NK-92 (cell line): ENCODE results near the gene SHROOM3.
"Not testable (repeated sequence)": the region's sequence is repeated elsewhere in the genome, so short reads cannot be mapped to it uniquely, and the experiment has no call there.

Source experiments
- DNase-seq: peaks from one replicate; lab custom pipeline; 2025; ENCODE audit not compliant: unreplicated experiment; lab: John Stamatoyannopoulos, UW

Gene SHROOM3

GRCh38 chr4:76589872-76590797 is 155.1 kb downstream of the SHROOM3 start:
- DNase-seq: no peak

- no peak for DNase-seq
Observed at GRCh38 chr4:76590798-76591281, 155.8 kb downstream of the SHROOM3 start.

GRCh38 chr4:76591992-76592391 is 157.0 kb downstream of the SHROOM3 start:
- no peak for DNase-seq

- no peak for DNase-seq
Observed at GRCh38 chr4:76592460-76592859, 157.4 kb downstream of the SHROOM3 start.

- no peak for DNase-seq
Observed at GRCh38 chr4:76594173-76594572, 159.1 kb downstream of the SHROOM3 start.

- no peak for DNase-seq
Observed at GRCh38 chr4:76595435-76595834, 160.4 kb downstream of the SHROOM3 start.

- no peak for DNase-seq
Observed at GRCh38 chr4:76596713-76597112, 161.7 kb downstream of the SHROOM3 start.

GRCh38 chr4:76597423-76597979 is 162.5 kb downstream of the SHROOM3 start:
- DNase-seq: no peak

GRCh38 chr4:76600447-76600846 is 165.4 kb downstream of the SHROOM3 start:
- DNase-seq: no peak

- no peak for DNase-seq
Observed at GRCh38 chr4:76601791-76602190, 166.8 kb downstream of the SHROOM3 start.

- no peak for DNase-seq
Observed at GRCh38 chr4:76605099-76605563, 170.1 kb downstream of the SHROOM3 start.

- no peak for DNase-seq
Observed at GRCh38 chr4:76606645-76607265, 171.7 kb downstream of the SHROOM3 start.

GRCh38 chr4:76607266-76607799 is 172.3 kb downstream of the SHROOM3 start:
- no peak for DNase-seq

GRCh38 chr4:76607846-76608245 is 172.8 kb downstream of the SHROOM3 start:
- DNase-seq: no peak

- not testable (repeated sequence) for DNase-seq
Observed at GRCh38 chr4:76608549-76608948, 173.5 kb downstream of the SHROOM3 start.

- no peak for DNase-seq
Observed at GRCh38 chr4:76610751-76611547, 175.9 kb downstream of the SHROOM3 start.

- DNase-seq: no peak
Observed at GRCh38 chr4:76611616-76612207, 176.7 kb downstream of the SHROOM3 start.

- no peak for DNase-seq
Observed at GRCh38 chr4:76614589-76614988, 179.6 kb downstream of the SHROOM3 start.

- DNase-seq: no peak
Observed at GRCh38 chr4:76615999-76616398, 181.0 kb downstream of the SHROOM3 start.

GRCh38 chr4:76616526-76616925 is 181.5 kb downstream of the SHROOM3 start:
- DNase-seq: no peak
